GM12874 (cell line): ENCODE measurements around the gene ABHD2.

ENCODE experiments used
- CTCF ChIP-seq: IDR thresholded peaks from 2 replicates; pipeline ENCODE4 v1.5.1; 2011; ENCODE audit warnings: low read depth, mild to moderate bottlenecking, control low read depth, low read length, moderate library complexity; ENCODE audit not compliant: insufficient read depth

Gene ABHD2

DNA sequence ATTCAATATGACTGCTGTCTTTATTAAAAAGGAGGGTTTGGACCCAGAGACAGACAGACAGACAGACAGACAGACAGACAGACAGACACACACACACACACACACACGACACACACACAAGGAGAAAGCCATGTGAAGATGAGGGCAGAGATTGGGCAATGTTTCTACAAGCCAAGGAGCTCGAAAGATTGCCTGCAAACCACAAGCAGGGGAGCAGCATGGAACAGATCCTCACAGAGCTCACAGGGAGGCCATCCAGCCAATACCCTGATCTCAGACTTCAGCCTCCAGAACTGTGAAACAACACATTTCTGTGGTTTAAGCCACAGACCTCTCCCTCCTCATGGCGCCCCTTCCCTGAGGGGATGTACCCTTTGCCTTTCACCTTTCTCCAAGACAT, 35.8 kb upstream of the ABHD2 start:
- no peak for TF ChIP-seq CTCF

GRCh38 chr15:89054873-89055272, 33.4 kb upstream of the ABHD2 start:
- TF ChIP-seq CTCF = no peak

GRCh38 chr15:89057506-89058133, 30.6 kb upstream of the ABHD2 start:
- TF ChIP-seq CTCF = peak; percentile 97

DNA sequence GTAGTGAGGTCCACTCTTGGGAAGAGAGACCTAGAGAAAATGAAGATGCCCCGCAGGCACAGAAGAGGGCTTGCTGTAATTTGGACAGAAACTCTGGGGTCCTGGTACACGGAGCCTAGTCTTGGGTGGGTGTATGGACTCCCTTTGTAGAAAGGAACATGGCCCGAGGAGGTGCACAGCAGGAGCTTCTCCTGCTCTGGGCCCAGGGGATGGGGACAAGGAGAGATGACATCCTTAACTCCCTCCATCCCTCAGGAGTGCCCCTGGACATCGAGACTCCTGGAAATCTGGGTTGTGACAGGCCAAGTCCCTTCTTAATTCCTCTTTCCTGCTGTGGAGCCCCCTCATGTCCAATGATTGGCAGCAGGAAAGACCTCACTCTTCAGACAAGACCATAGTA, 29.9 kb upstream of the ABHD2 start:
- TF ChIP-seq CTCF = no peak

- no peak for TF ChIP-seq CTCF
Observed at GRCh38 chr15:89058876-89059405, 29.3 kb upstream of the ABHD2 start.

DNA sequence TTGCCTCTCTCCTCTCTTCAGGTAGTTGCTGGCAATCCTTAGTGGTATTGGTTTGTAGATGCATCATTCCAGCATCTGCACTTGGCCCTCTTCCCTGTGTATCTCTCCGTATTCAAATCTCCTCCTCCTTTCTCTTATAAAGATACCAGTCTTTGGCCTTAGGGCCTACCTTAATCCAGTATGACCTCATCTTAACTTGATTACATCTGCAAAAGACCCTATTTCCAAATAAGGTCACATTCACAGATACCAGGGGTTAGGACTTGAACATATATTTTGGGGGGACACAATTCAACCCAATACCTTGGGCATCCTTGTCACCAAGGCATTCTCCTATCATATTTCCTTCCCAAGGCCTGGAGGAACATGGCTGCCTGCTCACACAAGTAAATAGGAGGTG, 22.0 kb upstream of the ABHD2 start:
- no peak for TF ChIP-seq CTCF

- no peak for TF ChIP-seq CTCF
Observed at GRCh38 chr15:89067751-89068150, 20.5 kb upstream of the ABHD2 start.
